ENCODE data around the gene EIF4E3.

The EIF4E3 gene

GRCh38 chr3:71650372-71650771, 74.8 kb downstream of the EIF4E3 start:
- no peak for DNase-seq (ENCODE audit: low read depth in 2 of 2)

DNA sequence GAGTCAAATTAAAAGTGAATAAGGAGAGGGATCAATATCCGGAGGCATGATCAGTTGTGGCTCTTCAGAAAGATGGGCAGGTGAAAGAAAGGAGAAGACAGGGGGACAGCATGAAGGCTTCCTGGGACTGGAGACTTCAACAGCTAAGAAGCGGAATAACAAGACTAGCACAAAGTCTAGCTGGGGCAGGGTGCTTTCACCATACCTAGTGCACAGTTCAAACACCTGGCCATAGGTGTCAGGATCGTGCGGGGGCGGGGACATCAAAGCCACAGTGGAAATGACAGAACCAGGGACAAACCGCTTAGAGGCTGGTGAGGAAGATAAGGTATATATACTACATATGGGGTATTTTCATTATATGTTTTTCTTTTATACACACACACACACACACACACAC, 75.4 kb downstream of the EIF4E3 start:
- DNase-seq (ENCODE audit: low read depth in 2 of 2): no peak

- DNase-seq (ENCODE audit: low read depth in 2 of 2): no peak
Observed at GRCh38 chr3:71647751-71648150, 77.5 kb downstream of the EIF4E3 start.

GRCh38 chr3:71646971-71647370, 78.2 kb downstream of the EIF4E3 start:
- no peak for DNase-seq (ENCODE audit: low read depth in 2 of 2)

DNA sequence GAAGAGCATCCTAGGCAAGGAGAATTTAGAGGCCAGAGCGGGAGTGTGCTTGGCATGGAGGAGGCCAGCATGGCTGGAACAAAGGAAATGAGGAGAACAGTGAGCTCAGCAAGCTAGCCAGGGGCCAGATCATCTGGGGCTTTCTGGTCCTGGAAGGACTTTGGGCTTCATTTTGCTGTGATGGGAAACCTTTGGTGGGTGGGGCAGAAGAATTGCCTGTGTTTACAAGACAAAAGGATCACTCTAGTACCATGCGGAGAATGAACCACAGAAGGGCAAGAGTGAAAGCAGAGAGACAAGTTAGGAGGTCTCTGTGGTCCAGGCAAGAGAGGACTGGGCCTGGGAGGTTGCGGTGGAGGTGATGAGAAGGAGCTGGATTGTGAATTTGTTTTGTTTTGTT, 80.1 kb downstream of the EIF4E3 start:
- no peak for DNase-seq (ENCODE audit: low read depth in 2 of 2)

DNA sequence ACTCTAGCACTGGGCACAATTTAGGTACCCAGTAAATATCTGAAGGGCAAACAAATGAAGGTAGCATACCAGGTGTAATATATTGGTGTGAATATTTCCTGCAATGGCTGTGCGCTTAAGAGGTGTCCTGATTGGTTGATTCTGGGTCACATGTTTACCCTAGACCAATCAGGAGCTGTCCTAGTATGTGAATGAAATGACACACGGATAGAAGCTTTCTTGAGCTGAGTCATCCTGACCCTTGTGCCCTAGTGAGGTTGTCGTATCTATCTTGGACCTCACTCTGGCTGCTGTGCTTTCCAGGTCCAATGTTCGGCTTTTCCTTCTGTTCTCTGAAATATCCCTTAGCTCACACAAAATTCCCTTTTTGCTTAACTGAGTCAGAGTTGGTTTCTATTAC, 83.5 kb downstream of the EIF4E3 start:
- no peak for DNase-seq (ENCODE audit: low read depth in 2 of 2)

GRCh38 chr3:71640331-71640983, 84.7 kb downstream of the EIF4E3 start:
- no peak for DNase-seq (ENCODE audit: low read depth in 2 of 2)

DNA sequence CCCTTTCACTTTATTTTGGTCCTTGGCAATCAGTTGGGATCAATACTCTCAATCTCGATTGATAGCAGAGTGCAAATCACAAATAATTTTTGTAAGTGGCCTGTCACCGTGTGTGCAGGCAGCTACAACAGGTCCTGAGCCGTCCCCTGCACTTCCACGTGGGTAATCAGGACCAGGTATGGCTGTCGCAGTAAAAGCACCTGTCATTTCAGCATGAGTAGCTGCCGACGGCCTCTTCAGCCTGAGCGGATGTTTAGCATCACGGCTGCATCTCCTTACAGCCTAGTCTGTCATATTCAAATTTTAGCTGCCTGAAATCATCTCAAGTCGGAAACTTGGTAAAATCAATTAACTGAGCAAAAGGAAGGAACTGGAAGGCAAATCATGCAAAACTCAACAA, 88.7 kb downstream of the EIF4E3 start:
- no peak for DNase-seq (ENCODE audit: low read depth in 2 of 2)

DNA sequence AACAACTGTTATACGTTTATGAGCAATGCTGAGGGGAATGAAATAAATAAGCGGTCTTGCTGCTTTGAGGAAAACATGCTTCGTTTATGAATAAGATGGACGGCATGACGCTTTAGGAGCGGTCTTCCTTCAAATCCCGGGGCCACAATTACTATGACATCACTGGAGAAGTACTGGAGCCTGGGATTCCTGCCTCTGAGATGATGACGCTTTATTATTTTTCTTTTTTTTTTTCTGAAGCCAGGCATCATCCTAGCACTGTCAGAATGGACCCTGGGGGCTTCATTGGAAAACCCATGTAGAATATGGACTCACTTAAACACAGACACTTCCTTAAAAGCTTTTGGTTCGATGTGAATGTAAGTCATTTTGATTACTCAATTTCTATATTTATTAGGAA, 89.2 kb downstream of the EIF4E3 start:
- no peak for DNase-seq (ENCODE audit: low read depth in 2 of 2)

GRCh38 chr3:71634671-71635070, 90.5 kb downstream of the EIF4E3 start:
- DNase-seq (ENCODE audit: low read depth in 2 of 2): no peak

DNA sequence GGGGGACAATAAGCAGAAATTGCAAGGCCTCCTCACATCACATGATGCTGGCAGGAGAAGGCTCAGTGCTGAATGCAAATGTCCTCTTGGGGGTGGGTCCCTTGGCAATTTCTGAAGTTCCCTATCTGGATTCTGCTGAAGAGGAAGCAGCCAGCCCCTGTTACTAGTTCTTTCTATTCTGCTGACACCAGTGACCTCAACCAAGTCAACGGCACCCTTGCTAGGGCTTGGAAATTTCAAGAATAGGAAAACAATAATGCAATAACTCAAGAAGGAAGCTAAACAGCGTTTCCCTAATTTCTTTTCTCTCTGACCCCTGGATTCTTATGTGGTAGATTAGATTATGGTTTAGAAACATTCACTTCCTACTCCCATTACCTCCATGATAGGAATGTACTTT, 95.5 kb downstream of the EIF4E3 start:
- DNase-seq (ENCODE audit: low read depth in 2 of 2): no peak

- no peak for DNase-seq (ENCODE audit: low read depth in 2 of 2)
Observed at GRCh38 chr3:71629289-71629688, 95.9 kb downstream of the EIF4E3 start.

DNA sequence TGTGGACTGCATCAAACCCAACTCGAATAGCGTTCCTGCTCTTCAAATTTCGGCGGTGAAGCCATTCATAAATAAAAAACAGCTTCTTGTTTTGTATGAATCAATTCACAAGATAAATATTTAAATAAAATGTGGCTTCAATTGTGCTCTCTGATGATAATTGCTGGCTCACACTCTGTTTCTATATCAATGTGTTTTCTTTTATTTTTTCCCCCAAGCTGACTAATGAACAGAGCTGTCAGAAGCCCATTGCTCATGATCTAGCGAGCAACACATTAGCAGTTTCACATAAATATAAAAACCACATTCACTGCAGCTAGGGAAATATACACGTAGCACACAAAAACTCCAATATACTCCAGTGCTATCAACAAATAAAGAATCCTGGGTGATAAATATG, 96.7 kb downstream of the EIF4E3 start:
- DNase-seq (ENCODE audit: low read depth in 2 of 2): no peak

- DNase-seq (ENCODE audit: low read depth in 2 of 2): no peak
Observed at GRCh38 chr3:71625676-71626075, 99.5 kb downstream of the EIF4E3 start.

All from stimulated activated CD8-positive, alpha-beta memory T cell treated with anti-CD3 and anti-CD28 coated beads, Interleukin-2, amount 100 ng/mL, for 1 hour (primary cell).